PFSK-1 (cell line): ENCODE results near the gene ADAMTS16.

Source experiments
- FOXP2 ChIP-seq: optimal IDR thresholded peaks from 2 replicates; pipeline ENCODE3; 2011; ENCODE audit warnings: borderline replicate concordance, control low read depth, inconsistent platforms; ENCODE audit not compliant: insufficient read depth; ENCODE audit errors: extremely low read length, extremely low read depth
- POLR2AphosphoS5 ChIP-seq: IDR thresholded peaks from 2 replicates; pipeline ENCODE4 v1.6.1; 2012; ENCODE audit warnings: low read depth, mild to moderate bottlenecking, control low read depth, low read length, moderate library complexity
- SIN3A ChIP-seq: IDR thresholded peaks from 2 replicates; pipeline ENCODE4 v1.6.1; 2012; ENCODE audit warnings: mild to moderate bottlenecking, low read length, moderate library complexity, borderline replicate concordance; ENCODE audit not compliant: insufficient read depth
- TAF1 ChIP-seq: IDR thresholded peaks from 2 replicates; pipeline ENCODE4 v1.6.1; 2012; ENCODE audit warnings: low read length, control low read depth, borderline replicate concordance; ENCODE audit not compliant: insufficient read depth
- TF ChIP-seq, protein P1 (sequence below), 2 experiments: IDR thresholded peaks; 2 replicates each; pipeline versions ENCODE4 v1.6.1 to v1.8.0; 2011 to 2012; ENCODE audit warnings: low read depth in 2 of 2, low read length in 2 of 2, control low read depth in 1 of 2, inconsistent platforms in 1 of 2, mild to moderate bottlenecking in 1 of 2, moderate library complexity in 1 of 2; ENCODE audit not compliant: insufficient read depth in 1 of 2

Gene ADAMTS16

DNA sequence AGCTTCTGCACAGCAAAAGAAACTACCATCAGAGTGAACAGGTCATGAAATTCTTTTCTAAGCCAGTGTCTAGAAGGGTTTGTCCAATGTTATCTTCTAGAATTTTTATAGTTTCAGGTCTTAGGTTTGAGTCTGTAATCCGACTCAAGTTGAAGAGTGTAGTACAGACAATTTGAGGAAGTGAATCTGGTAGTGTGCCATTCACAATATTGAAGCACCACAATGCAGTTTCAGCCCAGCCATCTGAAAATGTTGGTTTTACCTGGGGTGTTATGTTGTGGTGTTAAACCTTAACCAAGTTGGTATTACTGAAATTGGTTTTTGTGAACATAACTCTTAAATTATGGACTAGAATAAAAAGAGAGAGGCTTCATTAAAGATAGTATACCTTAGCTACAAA lies 77.2 kb downstream of the ADAMTS16 start:
- TF ChIP-seq TAF1: no peak
- no peak for TF ChIP-seq POLR2AphosphoS5
- no peak for TF ChIP-seq SIN3A
- TF ChIP-seq, protein P1, sequence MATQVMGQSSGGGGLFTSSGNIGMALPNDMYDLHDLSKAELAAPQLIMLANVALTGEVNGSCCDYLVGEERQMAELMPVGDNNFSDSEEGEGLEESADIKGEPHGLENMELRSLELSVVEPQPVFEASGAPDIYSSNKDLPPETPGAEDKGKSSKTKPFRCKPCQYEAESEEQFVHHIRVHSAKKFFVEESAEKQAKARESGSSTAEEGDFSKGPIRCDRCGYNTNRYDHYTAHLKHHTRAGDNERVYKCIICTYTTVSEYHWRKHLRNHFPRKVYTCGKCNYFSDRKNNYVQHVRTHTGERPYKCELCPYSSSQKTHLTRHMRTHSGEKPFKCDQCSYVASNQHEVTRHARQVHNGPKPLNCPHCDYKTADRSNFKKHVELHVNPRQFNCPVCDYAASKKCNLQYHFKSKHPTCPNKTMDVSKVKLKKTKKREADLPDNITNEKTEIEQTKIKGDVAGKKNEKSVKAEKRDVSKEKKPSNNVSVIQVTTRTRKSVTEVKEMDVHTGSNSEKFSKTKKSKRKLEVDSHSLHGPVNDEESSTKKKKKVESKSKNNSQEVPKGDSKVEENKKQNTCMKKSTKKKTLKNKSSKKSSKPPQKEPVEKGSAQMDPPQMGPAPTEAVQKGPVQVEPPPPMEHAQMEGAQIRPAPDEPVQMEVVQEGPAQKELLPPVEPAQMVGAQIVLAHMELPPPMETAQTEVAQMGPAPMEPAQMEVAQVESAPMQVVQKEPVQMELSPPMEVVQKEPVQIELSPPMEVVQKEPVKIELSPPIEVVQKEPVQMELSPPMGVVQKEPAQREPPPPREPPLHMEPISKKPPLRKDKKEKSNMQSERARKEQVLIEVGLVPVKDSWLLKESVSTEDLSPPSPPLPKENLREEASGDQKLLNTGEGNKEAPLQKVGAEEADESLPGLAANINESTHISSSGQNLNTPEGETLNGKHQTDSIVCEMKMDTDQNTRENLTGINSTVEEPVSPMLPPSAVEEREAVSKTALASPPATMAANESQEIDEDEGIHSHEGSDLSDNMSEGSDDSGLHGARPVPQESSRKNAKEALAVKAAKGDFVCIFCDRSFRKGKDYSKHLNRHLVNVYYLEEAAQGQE (IDR thresholded peaks at IDR 0.05; ENCODE audit: insufficient read depth in 1 of 2, low read depth in 2 of 2, low read length in 2 of 2): no peak
- no peak for TF ChIP-seq FOXP2

DNA sequence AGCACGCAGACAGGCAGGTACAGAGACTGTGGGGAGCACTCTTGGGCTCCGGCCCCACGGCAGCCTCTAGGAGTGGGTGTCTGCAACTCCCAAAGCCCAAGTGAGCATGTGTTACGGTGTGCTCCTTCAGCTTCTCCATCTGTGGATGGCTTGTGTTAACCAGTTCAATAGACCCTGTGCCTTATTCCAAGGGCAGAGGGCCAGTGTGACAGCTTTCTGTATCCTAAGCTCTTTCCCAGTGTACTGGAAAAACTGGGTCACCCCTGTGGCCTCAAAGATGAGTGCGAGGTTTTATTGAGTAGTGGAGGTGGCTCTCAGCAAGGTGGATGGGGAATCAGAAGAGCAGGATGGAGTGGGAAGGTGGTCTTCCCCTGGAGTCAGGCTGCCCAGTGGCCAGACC lies 78.3 kb downstream of the ADAMTS16 start:
- TF ChIP-seq POLR2AphosphoS5 (no peak), SIN3A (no peak), FOXP2 (no peak), TAF1 (no peak)
- TF ChIP-seq, protein P1 (IDR thresholded peaks at IDR 0.05; ENCODE audit: insufficient read depth in 1 of 2, low read depth in 2 of 2, low read length in 2 of 2): no peak

DNA sequence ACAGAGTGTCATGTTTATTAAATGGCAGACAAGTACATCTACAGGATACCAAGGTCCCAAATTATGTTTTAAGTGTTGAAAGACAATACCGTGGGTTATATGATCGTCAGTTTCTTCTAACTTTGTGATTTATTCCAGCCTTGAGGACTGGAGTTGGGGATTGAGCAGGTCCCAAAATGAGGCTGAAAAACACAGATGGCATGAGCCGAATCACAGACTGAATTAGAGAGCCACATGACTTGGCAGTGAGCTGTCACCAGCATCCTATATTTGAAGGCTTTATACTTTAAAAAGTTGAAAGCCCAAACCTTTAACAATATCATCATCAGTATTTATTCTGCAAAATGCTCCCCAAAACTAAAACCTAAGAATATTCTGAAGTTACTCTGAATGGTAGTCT lies 79.4 kb downstream of the ADAMTS16 start:
- TF ChIP-seq SIN3A: no peak
- TF ChIP-seq POLR2AphosphoS5: no peak
- TF ChIP-seq TAF1: no peak
- TF ChIP-seq FOXP2: no peak

DNA sequence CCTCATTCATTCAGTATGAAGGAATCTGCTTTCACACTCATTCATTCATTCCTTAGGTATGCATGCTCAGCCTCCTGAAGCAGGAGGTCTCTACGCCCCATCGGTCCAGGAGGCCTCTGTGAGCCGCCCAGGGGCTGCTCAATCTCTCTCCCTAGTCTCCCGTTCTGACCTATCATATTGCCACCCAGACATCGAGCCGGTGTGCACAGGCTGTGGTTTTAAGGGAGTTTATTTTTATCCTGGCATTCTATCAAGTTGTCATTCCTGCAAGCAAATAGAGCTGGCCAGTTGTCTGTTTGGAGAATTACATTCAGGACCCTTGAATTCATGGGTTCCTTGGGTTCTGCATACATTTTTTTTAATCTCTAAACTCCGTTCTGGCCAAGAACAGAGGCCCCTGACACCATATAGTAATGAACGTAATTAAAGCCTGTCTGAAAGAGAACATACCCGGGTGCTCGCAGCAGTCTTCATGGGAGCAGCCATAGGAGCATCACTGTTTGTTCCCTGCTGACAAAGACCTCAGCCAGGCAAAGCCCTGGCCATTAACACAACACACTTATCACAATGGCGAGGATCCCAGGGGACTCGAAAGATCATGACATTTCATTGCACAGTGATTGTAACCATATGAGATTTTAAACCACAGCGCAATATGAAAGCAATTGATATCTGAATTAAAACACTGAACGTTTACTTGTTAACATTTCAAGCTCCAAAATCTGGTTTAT lies 80.9 kb downstream of the ADAMTS16 start:
- no peak for TF ChIP-seq SIN3A
- TF ChIP-seq TAF1: no peak
- TF ChIP-seq, protein P1 (IDR thresholded peaks at IDR 0.05; ENCODE audit: insufficient read depth in 1 of 2, low read depth in 2 of 2, low read length in 2 of 2): no peak
- TF ChIP-seq POLR2AphosphoS5: no peak
- no peak for TF ChIP-seq FOXP2

DNA sequence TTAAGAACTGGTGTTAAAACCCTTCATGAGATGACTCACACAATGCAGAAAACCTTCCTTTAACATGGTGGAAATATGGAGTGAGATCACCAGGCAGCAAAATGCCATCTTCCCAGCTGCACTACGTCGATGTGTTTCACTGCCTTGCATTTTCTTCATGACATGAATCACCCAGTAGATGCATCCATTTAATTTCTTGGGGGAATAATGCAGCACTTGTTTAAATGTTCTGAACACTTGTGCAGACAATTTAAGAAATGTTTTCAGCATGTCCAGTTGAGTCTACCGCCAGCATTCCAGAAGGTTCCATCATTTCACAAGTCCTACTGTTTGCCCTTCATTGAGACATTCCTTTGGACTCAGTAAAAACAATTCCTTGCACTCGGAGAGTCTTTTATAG lies 81.6 kb downstream of the ADAMTS16 start:
- no peak for TF ChIP-seq TAF1
- TF ChIP-seq FOXP2: no peak

DNA sequence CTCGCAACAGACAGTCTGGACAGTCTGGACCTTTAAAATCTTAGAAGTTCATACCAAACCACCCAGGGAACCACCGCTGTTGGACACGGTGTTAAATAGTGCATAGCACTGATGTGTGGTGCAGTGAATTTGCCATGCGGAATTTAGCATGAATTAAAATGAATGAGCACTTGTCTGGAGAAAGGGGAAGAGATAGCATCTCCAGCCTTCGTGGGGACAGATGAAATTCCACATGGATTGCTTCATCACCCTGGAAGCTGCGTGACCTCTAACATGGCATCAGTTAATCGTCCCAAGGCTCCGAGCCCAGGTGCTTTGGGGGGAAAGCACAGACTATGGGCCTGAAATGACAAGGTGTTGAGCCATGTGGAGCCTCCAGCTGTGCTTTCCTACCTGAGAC lies 91.4 kb downstream of the ADAMTS16 start:
- TF ChIP-seq POLR2AphosphoS5 (no peak), TAF1 (no peak), FOXP2 (no peak), SIN3A (no peak)
- TF ChIP-seq, protein P1 (IDR thresholded peaks at IDR 0.05; ENCODE audit: insufficient read depth in 1 of 2, low read depth in 2 of 2, low read length in 2 of 2): no peak
